ENCODE data around the gene ALDH3B2. TPM values are rescaled to one million over a fixed set of nuclear protein-coding genes. Genes with fewer than 3 reads are reported as not detected.

ALDH3B2 gene
- total RNA-seq, 2 experiments from 2014 or later = not detected

DNA sequence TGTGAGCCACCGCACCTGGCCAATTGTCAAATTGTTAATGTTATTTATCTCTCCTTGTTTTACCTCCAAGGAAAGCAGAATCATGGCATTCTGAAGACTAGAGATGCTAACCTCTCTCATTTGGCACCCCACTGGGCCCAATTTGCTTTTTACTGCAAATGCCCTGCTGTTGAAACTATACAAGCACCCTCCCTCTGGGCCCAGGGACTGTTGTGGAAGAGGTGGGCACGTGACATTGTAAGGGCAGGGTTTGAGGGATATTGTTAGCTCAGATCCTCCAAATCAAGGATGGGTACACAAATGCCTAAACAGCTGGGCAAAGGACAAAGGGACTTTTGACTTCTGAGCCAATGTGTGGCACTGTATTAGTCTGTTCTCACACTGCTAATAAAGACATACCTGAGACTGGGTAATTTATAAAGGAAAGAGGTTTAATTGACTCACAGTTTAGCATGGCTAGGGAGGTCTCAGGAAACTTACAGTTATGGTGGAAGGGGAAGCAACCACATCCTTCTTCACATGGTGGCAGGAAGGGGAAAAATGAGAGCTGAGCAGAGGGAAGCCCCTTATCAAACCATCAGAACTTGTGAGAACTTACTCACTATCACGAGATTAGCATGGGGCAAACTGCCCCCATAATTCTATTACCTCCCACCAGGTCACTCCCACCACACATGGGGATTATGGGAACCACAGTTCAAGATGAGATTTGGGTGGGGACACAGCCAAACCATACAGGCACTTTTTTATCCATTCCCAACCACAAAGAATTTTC, 6.5 kb upstream of the ALDH3B2 start:
- Mint-ChIP-seq H3K27me3 (peaks cover 5% of the 10 kb centered on the region), H3K36me3 (ENCODE audit: low read depth) (no peaks in the 10 kb centered on the region), H3K4me3 (no peak overlapping the region), H3K9me3 (no peaks in the 10 kb centered on the region), H3K27ac (no peak overlapping the region), H3K4me1 (ENCODE audit: low read depth) (no peaks in the 10 kb centered on the region)
- Histone ChIP-seq H3K4me1 (ENCODE audit: insufficient read depth, low read length) (no peaks in the 10 kb centered on the region), H3K4me3 (ENCODE audit: low read length) (no peak overlapping the region), H3K36me3 (ENCODE audit: insufficient read depth, low read length) (no peaks in the 10 kb centered on the region), H3K9me3 (ENCODE audit: control insufficient read depth in 1 of 2, insufficient read depth in 1 of 2, low read length in 2 of 2) (peaks cover 0 to 2% of the 10 kb centered on the region in 2 experiments), H3K27me3 (ENCODE audit: control insufficient read depth in 1 of 2, insufficient read depth in 2 of 2, low read length in 2 of 2) (peaks cover under 1 to 1% of the 10 kb centered on the region in 2 experiments), H3K27ac (ENCODE audit: low read depth in 1 of 2, low read length in 2 of 2) (no peak overlapping the region)
- DNase-seq (no peak), ATAC-seq (ENCODE audit: poor library complexity) (no peak)
- POLR2A ChIA-PET = interaction anchor here (0.6 kb wide), 1 partner anchor 683 kb away, joined by 3 read pairs; no protein-coding TSS in a partner anchor
- CTCF ChIA-PET = no interaction called here
- TF ChIP-seq, protein P1, sequence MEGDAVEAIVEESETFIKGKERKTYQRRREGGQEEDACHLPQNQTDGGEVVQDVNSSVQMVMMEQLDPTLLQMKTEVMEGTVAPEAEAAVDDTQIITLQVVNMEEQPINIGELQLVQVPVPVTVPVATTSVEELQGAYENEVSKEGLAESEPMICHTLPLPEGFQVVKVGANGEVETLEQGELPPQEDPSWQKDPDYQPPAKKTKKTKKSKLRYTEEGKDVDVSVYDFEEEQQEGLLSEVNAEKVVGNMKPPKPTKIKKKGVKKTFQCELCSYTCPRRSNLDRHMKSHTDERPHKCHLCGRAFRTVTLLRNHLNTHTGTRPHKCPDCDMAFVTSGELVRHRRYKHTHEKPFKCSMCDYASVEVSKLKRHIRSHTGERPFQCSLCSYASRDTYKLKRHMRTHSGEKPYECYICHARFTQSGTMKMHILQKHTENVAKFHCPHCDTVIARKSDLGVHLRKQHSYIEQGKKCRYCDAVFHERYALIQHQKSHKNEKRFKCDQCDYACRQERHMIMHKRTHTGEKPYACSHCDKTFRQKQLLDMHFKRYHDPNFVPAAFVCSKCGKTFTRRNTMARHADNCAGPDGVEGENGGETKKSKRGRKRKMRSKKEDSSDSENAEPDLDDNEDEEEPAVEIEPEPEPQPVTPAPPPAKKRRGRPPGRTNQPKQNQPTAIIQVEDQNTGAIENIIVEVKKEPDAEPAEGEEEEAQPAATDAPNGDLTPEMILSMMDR (IDR thresholded peaks at IDR 0.05) = no peak
- intact Hi-C loops (cut with DNase I, micrococcal nuclease) = no loop called here

DNA sequence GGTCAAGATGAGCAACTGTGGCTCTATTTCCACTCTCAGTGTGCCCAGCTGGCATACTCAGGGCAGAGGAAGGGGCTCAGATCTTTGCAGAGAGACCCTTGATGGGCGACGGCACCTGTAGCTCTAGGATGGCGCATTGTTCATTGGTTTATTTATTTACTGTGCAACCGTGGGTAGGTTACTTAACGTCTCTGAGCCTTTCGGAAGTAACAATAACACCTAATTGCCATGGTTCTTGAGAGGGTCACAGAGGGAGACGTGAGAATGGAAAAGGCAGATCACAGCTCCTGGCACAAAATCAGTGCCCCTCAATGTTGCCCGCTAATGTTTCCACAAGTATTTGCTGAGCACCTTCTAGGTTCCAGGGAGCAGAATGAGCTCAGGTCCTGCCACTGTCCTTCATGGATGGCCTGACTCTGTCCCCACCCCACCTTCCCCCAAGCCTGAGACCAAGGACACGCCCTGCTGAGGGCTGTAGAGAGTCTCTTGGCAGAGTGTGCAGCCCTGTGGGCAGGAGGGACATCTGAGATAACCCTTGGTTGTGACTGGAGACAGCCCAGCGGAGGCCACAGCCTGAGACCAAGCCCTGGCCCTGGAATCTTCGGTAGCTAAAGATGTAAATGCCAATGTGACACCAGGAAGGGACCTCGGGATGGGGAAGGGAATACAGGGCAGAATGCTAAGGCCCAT, 780 bp upstream of the ALDH3B2 start:
- peaks cover 6% of the 10 kb centered on the region for H3K27me3 Mint-ChIP-seq
- Histone ChIP-seq H3K4me1 (ENCODE audit: insufficient read depth, low read length) (no peaks in the 10 kb centered on the region), H3K27me3 (ENCODE audit: control insufficient read depth in 1 of 2, insufficient read depth in 2 of 2, low read length in 2 of 2) (peaks cover 4 to 6% of the 10 kb centered on the region in 2 experiments), H3K9me3 (ENCODE audit: control insufficient read depth in 1 of 2, insufficient read depth in 1 of 2, low read length in 2 of 2) (peaks cover 0 to 9% of the 10 kb centered on the region in 2 experiments), H3K4me3 (ENCODE audit: low read length) (no peak overlapping the region), H3K36me3 (ENCODE audit: insufficient read depth, low read length) (no peaks in the 10 kb centered on the region), H3K27ac (ENCODE audit: low read depth in 1 of 2, low read length in 2 of 2) (no peak overlapping the region)
- H3K9me3 Mint-ChIP-seq = no peaks in the 10 kb centered on the region
- H3K4me3 Mint-ChIP-seq = no peak overlapping the region
- no peaks in the 10 kb centered on the region for H3K4me1 Mint-ChIP-seq (ENCODE audit: low read depth)
- ATAC-seq (ENCODE audit: poor library complexity) (no peak), DNase-seq (no peak)
- POLR2A ChIA-PET = no interaction called here
- CTCF ChIA-PET = interaction anchor here (0.9 kb wide), 2 partner anchors 12 to 20 kb away, joined by 3 read pairs; no protein-coding TSS in a partner anchor
- TF ChIP-seq, protein P1 (IDR thresholded peaks at IDR 0.05) = no peak
- intact Hi-C loops (cut with DNase I, micrococcal nuclease) = no loop called here
- H3K36me3 Mint-ChIP-seq (ENCODE audit: low read depth) = no peaks in the 10 kb centered on the region
- H3K27ac Mint-ChIP-seq = no peak overlapping the region

DNA sequence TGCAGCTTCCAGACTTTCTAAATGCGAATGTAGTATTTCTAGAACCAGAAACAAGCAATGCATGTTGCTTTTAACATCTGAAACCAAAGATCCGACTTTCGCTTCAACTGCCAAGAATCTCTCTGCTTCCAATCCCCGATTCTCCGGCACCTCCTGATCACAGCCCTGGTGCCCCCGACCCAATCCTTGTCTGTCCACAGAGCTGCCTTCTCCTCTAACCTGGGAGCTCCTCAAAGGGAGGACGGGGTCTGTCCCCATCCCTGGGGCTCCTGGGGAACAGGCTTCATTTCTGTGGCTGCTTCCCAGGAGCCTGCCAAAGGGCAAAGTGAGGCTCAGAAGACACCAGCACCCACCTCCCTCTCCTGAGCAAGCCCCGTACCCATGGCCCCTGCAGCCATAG, 521 bp downstream of the ALDH3B2 start:
- no peaks in the 10 kb centered on the region for H3K36me3 Mint-ChIP-seq (ENCODE audit: low read depth)
- peaks cover 0 to 9% of the 10 kb centered on the region in 2 experiments for H3K9me3 ChIP-seq (ENCODE audit: control insufficient read depth in 1 of 2, insufficient read depth in 1 of 2, low read length in 2 of 2)
- ATAC-seq (ENCODE audit: poor library complexity) (no peak), DNase-seq (no peak)
- H3K27me3 Mint-ChIP-seq = peaks cover 6% of the 10 kb centered on the region
- H3K27me3 ChIP-seq (ENCODE audit: control insufficient read depth in 1 of 2, insufficient read depth in 2 of 2, low read length in 2 of 2) = peaks cover 4 to 6% of the 10 kb centered on the region in 2 experiments
- no peaks in the 10 kb centered on the region for H3K4me1 ChIP-seq (ENCODE audit: insufficient read depth, low read length)
- no peaks in the 10 kb centered on the region for H3K9me3 Mint-ChIP-seq
- no peaks in the 10 kb centered on the region for H3K36me3 ChIP-seq (ENCODE audit: insufficient read depth, low read length)
- TF ChIP-seq, protein P1 (IDR thresholded peaks at IDR 0.05) = no peak
- intact Hi-C loops (cut with DNase I, micrococcal nuclease) = no loop called here
- H3K27ac ChIP-seq (ENCODE audit: low read depth in 1 of 2, low read length in 2 of 2) = no peak overlapping the region
- no peaks in the 10 kb centered on the region for H3K4me1 Mint-ChIP-seq (ENCODE audit: low read depth)
- no peak overlapping the region for H3K4me3 Mint-ChIP-seq
- H3K4me3 ChIP-seq (ENCODE audit: low read length) = no peak overlapping the region
- POLR2A ChIA-PET = no interaction called here
- no peak overlapping the region for H3K27ac Mint-ChIP-seq
- CTCF ChIA-PET = interaction anchor here (0.5 kb wide), 1 partner anchor 38 kb away, joined by 3 read pairs; no protein-coding TSS in a partner anchor
